Activated naive CD4-positive, alpha-beta T cell treated with anti-CD3 and anti-CD28 coated beads, Interleukin-2, amount 50 U/mL, for 16 hours (primary cell): ENCODE results near the gene KLHL33.
"Not testable (repeated sequence)": the region's sequence is repeated elsewhere in the genome, so short reads cannot be mapped to it uniquely, and the experiment has no call there.

Source experiments
- DNase-seq: peaks from one replicate; pipeline ENCODE4 v3.0.0-alpha.2; 2020

Gene KLHL33

DNA sequence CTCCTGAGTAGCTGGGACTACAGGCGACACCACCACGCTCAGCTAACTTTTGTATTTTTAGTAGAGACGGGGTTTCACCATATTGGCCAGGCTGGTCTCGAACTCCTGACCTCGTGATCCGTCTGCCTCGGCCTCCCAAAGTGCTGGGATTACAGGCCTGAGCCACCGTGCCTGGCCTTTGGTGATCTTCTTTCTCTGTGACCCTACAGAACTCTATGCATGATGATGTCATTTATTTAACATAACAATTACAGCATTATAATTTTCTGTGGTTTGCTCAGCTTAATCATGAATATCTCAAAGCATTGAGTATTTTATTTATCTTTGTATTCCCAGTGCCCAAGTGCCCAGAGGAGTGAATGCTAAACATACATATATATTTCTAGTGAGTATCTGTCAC lies 16.9 kb upstream of the KLHL33 start:
- DNase-seq = not testable (repeated sequence)

DNA sequence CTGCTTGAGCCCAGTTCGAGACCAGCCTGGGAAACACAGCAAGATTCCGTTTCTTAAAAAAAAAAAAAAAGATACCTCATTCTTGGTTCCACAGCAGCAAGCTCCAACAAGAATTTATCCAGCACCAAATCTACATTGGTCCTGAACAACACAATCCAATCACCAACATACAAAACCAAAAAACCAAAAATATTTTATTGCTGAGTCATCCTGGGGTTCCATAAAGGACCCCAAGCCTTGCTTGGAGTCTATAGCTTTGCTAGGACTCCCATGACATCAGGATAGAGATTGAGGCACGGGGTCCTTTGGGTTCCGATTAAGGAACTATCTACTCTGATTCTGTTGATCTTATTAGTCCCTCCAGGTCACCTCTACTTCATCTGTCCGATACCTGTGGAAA lies 10.9 kb upstream of the KLHL33 start:
- DNase-seq = no peak

DNA sequence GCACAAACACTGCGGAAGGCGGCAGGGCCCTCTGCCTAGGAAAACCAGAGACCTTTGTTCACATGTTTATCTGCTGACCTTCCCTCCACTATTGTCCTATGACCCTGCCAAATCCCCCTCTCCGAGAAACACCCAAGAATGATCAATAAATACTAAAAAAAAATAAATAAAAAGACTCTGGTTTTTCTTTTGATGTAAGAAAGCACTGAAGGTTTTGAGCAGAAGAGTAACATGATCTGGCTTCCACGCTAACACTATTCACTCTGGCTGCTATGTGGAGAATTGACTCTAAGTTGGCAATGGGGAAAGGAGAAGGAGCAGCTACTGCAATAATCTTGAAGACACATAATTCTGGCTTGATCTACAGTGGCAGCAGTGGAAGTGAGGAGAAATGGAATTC lies 7.7 kb upstream of the KLHL33 start:
- not testable (repeated sequence) for DNase-seq

DNA sequence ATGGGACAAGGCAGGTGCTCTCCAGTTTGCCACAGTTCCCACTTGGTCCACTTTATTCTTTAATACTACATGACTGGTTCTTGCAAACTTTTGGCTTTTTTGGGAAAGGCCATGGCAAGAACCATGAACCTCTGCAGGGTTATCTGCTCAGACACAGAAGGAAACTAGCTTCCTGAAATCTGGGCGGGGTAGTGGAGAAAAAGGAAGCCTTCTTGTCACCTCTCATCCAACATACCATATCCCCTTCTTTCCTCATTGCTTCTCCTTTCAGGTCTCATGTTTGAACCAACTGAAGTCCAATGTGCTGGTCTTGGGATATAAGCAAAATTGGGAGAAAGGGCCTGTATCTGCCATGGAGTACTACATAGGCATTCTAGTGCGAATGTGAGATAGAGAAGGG lies 5.5 kb upstream of the KLHL33 start:
- no peak for DNase-seq

DNA sequence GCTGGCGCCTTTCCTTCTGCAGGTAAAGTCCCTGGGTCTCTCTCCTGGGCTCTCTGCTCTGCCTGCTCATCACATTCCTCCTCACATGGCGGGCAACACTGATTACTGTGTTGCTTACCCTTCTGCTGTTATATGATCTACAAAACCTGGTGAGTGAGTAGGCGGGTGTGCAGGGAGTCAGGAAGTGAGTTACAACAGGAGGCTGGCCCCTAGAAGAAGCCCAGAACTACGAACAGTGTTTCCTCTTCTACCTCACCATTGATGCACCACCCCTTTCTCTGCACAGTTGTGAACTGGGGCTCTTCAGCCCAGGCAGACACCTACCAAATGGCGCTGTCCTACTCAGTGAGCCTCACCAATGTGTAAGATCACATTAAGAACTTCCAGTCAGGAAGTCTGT lies 4.9 kb upstream of the KLHL33 start:
- DNase-seq = no peak

DNA sequence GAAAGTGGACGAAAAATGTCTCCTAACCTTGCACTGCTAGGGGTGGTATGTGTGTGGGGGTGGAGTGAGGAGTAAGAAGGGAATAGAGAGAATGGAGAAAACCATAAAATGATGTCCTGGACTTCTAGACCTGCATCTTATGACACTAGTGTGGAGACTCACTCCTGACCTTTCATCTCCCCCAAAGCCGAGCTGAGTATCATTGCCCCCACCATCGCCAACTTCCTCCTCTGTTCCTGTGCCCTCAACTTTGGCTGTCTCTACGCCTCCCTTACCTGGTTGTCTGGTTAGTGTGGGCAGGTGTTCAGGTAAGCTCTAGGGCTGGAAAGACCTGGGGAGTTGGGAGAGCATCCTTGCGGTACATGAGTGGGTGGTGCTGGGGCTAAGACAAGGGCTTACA lies 4.5 kb upstream of the KLHL33 start:
- no peak for DNase-seq

DNA sequence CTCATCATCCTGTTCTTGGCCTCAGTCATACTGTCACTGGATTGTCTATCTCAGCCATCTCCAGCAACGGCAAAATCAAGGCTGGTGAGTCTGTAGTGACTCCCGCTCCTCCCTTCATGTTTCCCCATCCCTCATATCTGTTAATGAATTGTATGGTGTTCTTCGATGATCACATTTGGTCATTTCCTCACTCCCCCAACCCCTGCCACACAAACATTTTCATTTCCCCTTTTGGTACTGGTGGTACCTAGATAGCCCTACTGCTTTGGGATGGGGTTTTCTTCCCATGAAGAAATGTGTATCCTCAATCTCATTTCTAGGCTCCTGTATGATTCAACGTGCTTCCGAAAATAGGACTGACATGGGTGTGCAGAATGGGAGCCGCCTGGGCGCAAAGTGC lies 2.7 kb upstream of the KLHL33 start:
- no peak for DNase-seq

DNA sequence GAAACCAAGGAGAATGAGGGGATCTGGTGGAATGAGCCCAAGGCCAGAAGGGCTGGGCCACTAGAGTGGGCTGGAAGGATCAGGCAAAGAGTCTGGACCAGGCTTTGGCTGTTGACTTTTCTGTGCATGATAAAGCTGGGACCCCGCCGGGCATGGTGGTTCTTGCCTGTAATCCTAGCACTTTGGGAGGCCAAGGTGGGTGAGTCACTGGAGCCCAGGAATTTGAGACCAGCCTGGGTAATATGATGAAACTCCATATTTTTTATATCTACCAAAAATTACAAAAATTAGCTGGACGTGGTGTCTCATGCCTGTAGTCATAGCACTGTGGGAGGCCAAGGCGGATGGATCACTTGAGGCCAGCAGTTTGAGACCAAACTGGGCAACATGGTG lies 393 bp upstream of the KLHL33 start:
- DNase-seq = no peak

DNA sequence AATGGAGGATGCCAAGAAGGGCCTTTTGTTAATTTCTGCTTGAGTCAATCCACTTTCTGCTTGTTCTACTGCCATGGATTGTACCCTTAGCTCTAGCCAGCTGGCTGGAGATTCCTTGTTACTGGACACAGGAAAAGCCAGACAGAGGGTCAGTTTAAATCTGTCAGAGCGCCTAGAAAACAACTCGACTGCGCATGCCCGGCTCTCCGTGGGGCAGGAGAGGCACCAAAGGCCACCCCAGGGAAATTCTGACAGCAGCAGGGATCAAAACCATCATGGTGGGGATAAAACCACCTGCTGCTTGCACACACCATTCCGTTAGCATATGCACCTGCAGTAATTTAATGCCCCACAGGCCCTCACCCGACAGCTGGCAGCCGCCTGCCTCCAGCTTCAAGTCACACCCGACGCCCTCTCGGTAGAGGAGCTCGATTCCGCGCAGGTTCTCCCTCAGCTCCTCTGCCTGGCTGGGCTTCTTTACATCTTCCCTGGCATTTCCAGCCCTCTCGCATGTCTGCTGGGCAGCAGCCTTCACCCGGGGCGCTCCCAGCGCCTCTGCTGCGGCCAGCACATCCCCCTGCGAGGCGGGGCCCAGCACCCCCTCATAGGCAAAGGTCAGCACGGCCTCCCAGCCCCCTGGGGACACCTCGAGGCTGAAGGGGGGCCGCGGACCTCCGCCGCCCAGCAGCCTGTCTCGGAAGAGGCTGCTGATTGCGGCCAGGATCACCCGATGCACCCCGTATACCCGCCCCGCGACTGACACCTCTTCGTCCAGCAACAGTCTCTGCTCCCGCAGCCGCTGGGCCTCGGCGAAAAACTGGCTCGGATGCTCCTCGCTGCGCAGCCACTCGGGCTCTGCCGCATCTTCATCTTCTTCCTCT lies 1.0 kb downstream of the KLHL33 start:
- no peak for DNase-seq

DNA sequence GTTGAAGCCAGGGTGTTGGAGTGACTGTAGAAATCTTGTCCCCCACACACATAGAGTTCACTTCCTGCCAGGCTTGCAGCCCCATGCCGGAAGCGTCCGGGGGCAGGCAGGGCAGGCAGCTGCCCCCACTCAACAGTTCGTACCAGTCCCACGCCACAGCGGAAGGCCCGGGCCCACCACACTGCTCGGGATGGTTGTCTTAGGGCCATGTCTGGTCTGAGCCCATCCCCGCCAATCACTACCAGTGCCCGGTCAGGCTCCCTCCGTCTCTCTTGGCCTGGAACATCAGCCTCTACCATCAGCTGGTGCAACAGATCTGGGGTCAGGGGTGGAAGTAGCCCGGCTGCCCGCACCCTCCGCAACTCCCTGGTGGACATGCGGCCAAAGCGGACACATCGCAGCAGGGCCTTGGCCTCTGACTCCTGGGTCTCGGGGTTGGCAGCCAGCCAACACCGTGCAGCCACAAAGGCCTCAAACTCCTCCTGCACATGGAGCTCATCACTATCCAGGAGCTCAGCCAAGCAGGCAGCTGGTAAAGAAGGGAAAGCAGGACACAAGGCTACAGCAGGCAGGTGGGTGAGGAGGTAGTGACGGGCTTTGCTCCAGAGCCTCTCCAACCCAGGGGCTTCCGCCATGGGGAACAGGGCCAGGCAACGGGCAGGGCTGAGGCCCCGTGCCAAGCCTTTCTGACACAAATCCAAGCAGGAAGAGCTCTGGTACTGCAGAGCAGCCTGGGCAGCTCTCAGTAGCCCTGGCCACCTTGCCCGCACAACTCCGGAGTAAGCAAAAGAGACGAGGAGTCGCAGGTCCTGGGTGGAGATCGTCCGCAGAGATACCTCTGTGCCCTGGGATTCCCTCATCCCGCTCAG lies 5.9 kb downstream of the KLHL33 start:
- no peak for DNase-seq

DNA sequence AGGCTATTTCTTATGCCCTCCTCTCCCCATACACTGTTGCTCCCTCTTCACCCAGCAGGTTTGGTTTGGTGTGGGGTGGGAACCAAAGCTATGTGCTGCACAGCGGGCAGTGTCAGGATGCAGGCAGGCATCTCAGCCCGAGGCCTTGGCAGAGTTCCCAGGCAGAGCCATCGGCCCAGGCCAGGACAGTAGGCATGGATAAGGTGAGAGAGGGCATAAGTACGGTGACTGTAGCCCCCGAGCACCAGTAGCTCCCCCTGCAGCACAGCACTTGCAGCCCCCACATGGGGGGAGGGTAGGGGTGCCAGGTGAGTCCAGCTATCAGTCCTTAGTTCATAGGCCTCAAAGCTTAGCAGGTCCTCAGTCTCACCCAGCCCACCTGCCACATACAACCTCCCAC lies 7.2 kb downstream of the KLHL33 start:
- no peak for DNase-seq

DNA sequence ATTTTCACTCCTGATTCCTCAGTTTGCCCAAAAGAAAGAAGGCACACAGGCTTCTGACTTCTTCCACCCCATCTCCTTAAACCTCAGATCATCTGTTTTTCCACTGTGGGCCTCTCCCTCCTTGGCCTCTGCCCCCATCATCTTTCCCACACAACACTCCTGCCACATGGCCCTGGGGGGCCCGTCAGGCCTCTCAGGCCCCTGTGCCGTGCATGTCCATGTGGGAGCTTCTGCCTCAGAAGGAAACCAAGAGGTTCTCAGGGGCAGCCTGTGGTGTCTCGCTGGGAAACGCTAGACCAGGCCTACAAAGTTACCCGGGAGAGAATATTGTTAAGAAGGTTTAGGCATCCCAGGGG lies 8.0 kb downstream of the KLHL33 start:
- no peak for DNase-seq

DNA sequence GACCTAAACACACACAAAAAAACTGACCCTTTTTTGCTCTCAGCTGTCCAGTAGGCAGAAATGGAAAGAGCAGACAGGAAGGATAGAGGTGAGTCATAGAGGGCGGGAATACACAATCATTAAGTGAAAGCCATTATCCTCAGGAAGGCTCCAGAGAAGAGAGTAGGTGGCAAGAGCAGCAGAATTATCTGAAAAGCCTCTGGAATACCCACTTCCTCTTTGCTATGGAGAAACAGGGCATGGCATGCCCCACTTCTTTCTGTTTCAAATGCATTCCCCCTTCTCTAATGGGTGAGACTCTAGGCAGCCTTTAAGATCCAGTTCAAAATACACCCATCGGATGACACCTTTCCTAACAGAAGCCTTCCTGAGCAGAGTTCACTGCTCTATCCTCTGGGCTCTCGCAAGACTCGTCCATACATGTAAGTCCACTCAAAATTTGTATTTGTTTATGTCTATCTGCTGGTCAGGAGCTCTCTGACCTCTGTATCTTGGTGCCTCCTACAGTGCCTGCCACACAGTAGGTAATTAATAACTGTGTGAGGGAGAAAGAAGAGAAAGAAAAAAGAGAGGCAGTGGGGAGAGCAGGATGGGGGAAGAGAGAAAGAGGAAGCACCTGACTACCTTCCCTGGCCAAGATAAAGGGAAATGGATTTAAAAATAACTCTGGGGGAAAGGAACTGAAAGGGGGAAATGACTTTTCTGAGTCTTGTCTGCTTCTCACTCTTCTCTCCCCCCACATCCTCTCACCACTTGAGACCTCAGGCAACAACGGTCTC lies 8.5 kb downstream of the KLHL33 start:
- no peak for DNase-seq

DNA sequence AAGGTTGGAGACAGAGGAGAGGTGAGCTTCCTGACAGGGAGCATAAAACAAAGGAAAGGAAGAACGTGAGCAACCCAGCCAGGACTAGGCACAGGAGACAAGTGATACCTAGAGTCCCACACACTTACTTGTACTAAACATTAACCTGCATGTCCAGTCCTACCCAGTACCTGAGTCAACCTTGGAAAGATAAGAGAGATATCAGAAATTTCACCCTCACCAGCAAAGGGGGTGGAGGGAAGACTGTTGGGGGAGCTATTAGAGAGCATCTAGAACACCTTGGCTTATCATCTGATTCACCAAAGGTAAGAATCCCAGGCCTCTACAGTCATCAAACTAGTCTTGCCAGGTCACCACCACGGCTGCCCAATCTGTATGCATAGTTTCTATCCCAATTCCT lies 11.1 kb downstream of the KLHL33 start:
- DNase-seq = no peak

DNA sequence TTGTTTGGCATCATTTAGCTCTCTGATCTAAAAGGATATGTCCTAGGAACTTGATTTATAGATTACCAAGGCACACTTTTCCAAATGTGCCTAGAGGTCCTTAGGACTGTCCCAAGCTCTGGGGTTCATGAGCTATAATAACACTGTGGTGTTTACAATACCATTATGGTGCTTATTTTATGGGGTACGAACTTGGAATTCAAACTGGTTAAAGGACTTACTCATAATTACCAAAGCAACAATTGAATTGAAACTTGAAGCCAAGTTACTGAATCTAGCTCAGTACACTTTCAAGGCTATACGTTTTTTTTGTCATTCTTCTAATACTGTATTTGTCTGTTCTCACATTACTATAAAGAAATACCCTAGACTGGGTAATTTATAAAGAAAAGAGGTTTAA lies 13.1 kb downstream of the KLHL33 start:
- DNase-seq = no peak

DNA sequence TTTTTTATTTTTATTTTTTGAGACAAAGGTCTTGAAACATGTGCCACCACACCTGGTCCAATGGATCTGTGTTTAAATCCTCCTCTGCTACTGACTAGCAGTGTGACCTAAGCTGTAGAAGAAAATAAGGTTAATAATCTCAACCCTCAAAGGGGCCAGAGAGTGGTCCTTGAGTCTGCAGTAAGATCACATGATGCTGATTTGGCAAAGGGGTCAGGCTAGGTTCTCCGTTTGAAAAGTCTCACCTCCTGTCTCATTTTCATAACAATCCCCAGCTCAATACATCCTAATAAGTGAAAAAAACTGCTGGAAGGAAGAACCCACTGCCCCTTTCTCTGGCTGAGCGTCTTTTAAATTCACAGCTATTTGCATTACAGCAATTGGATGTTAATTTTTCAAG lies 14.7 kb downstream of the KLHL33 start:
- DNase-seq = no peak

DNA sequence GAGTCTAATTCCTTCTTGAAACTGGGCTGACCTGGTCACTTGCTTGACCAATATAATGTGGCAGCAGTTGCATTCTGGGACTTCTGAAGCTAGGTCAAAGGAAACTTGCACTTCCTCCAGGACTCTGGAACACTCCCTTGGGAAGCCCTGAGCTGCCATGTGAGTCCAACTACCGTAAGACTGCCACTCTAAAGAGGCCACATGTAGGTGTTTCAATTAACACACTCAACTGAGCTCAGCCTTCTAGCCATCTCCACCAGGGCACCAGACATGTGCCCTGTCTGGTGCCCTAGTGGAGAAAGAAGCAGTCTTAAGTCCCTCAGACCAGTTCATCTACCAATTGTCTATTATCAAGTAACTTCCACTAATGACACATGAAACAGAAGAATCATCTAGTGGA lies 16.5 kb downstream of the KLHL33 start:
- no peak for DNase-seq

DNA sequence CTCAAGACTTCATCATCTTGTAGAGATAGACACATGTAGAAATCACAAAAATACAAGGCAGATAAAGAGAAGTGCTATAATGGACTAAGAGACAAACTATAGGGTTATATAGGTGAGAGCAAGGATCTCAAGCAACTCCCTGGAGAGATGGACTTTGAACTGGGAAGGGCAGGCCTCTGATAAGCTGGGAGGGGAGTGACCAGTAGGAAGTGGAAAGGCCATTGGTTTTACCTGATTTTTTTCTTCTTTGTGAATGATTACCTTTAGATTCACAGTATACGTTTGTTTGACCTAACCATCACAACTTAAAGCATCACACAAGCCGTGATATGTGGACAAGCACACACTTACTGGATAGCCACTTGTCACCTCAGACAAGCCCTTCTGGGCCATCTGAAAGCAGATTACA lies 17.5 kb downstream of the KLHL33 start:
- no peak for DNase-seq

DNA sequence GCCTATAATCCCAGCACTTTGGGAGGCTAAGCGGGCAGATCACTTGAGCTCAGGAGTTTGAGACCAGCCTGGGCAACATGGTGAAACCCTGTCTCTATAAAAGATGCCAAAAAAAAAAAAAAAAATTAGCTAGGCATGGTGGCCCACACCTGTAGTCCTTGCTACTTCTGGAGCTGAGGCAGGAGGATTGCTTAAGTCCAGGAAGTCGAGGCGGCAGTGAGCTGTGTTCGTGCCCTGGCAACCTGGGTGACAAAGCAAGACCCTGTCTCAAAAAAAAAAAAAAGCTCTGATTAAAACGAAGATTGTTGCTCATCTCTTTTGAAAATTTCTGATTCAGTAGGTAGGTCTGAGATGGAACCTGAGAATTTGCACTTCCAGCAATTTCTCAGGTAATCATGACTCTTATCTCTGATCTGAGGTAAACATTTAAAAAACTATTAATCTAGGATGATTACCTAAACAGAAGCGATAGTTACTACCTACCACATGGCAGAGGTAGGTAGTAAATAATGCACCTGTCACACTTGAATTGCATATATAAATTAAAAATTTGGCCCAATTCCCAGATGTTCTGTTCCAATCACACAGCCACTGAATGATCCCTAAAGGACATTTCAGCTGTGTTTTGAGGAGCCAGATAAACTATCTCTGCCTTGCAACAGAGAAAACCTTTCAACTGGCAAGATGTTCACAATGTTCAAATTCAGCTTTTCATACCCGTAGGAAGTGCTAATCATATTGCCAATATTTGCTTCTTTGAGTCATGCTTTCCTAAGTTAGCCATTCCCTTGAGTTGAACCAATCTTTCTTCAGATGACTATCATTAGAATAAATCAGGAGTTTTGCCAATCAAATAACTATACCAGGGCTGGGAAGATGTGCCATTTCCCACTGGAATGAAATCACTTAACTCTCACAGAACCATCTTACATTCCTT lies 18.4 kb downstream of the KLHL33 start:
- DNase-seq = no peak

DNA sequence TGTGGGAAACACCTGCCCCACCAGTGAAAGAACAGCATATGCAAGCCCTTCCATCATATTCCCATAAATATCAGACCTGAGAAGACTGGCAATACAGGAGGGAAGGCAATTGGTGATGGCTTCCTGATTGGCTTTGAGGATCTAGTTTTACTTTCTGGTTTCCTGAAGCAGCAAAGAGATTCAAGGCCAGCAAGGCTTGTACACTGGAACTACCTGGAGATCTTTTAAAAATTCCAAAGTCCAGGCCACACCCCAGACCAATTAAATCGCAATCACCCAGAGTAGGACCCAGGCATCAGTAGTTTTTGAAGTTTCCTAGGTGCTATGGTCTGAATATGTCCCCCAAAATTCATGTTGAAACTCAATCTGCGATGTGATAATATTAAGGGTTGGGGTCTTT lies 19.7 kb downstream of the KLHL33 start:
- DNase-seq = no peak

DNA sequence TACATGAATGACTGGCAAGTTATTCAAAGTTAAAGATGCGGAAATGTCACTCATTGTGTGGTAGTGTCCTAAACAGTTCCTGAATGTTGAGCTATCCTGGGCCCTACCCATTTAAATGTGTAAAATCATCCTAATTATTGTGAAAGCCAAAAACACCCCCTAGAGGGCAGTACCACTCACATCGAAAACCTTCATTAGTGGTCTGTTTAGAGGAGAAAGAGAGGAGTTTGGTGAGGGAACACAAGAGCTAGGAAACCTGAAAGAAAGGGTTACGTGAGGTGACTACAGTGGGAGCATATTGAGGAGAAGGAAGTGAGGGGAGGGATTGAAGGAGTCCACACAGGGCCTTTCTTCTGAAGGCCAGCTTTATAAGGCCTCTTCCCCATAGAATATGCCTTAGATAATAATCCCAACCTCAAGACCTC lies 20.2 kb downstream of the KLHL33 start:
- DNase-seq = peak; percentile 25

DNA sequence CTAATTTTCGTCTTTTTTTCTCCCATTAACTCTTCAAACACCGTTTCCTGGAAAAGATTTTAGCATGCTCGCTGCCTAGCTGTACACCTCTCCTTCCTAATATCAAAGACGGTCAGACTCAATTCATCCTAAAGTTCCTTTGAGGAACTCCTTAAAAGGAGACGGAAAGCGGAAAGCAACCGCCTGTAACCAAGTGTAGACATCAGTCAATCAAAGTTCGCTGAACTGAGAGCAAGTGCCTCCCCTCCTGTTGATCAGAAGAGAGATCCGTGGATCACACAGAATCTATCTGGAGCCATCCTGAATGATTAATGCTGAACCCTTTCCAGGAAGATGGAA lies 22.3 kb downstream of the KLHL33 start:
- DNase-seq = no peak
